GM12878 (cell line): ENCODE data around the gene VGLL4. TPM values are rescaled to one million over a fixed set of nuclear protein-coding genes. Genes with fewer than 3 reads are reported as not detected.

ENCODE experiments used
- ATAC-seq: fragments of 200-7000 bp; cut with Tn5 transposase; 3 replicates; pipeline ENCODE4 v1.9.1; 2020; ENCODE audit warnings: mild to moderate bottlenecking, moderate library complexity
- BruUV-seq: library from RNA; stranded (reverse); fragments of 400-500 nt; replicated peaks from 2 replicates; lab custom pipeline; 2021; lab: Mats Ljungman, UMichigan
- CTCF ChIA-PET: fragments of 300-600 bp; sonication (Branson Sonifier 250); formaldehyde crosslinking; extraction: SDS; loops from one replicate; lab custom pipeline; 2021; ENCODE audit warnings: inconsistent platforms; lab: Yijun Ruan, JAX
- POLR2A ChIA-PET: fragments of 350-600 bp; formaldehyde crosslinking; extraction: SDS; loops from one replicate; lab custom pipeline; 2021; ENCODE audit warnings: inconsistent platforms; lab: Charles Lee
- RAD21 ChIA-PET: fragments of 300-600 bp; sonication (Branson Sonifier 250); formaldehyde crosslinking; loops from one replicate; lab custom pipeline; 2023; ENCODE audit warnings: antibody characterized with exemption; ENCODE audit not compliant: unreplicated experiment; lab: Charles Lee
- SMC1A ChIA-PET: fragments of 300-600 bp; sonication (Branson Sonifier 250); formaldehyde crosslinking; loops from one replicate; lab custom pipeline; 2023; ENCODE audit not compliant: unreplicated experiment, uncharacterized antibody; lab: Charles Lee
- DNase-seq: peaks from one replicate; pipeline ENCODE4 v3.0.0-alpha.2; 2011; ENCODE audit warnings: low read depth, low spot score
- FAIRE-seq: peaks from 3 replicates; lab custom pipeline; 2011; peaks lifted over from hg19 to GRCh38; lab: Jason Lieb, UNC
- H2AFZ ChIP-seq: 2 replicates; pipeline ENCODE4 v1.6.0; 2011; ENCODE audit warnings: low read depth, low read length, control low read depth; ENCODE audit not compliant: control insufficient read depth
- H3K27ac ChIP-seq: 2 replicates; pipeline ENCODE4 v1.5.1; 2011; ENCODE audit warnings: control low read depth; ENCODE audit not compliant: control insufficient read depth, insufficient read depth
- H3K27me3 ChIP-seq, 2 experiments: replicated peaks in 1 of 2; 2 replicates each; pipeline versions ENCODE4 v1.6.0 to v1.6.1; 2011; ENCODE audit warnings: low read length in 1 of 2; ENCODE audit not compliant: control insufficient read depth in 2 of 2, insufficient read depth in 2 of 2
- H3K36me3 ChIP-seq, 2 experiments: 2 replicates each; pipeline ENCODE4 v1.5.1; 2011; ENCODE audit warnings: low read length in 1 of 2; ENCODE audit not compliant: control insufficient read depth in 2 of 2, insufficient read depth in 2 of 2
- H3K4me1 ChIP-seq: 2 replicates; pipeline ENCODE4 v1.6.1; 2011; ENCODE audit warnings: mild to moderate bottlenecking, low read length, moderate library complexity, mixed read lengths; ENCODE audit not compliant: control insufficient read depth, insufficient read depth
- H3K4me2 ChIP-seq: 2 replicates; pipeline ENCODE4 v1.6.0; 2011; ENCODE audit warnings: control low read depth; ENCODE audit not compliant: control insufficient read depth, insufficient read depth
- H3K4me3 ChIP-seq: fragments of 200-600 bp; sonication (generic); 2 replicates; pipeline ENCODE4 v1.5.1; 2016
- H3K79me2 ChIP-seq: 2 replicates; pipeline ENCODE4 v1.6.0; 2011; ENCODE audit warnings: low read length; ENCODE audit not compliant: control insufficient read depth, insufficient read depth
- H3K9ac ChIP-seq: 2 replicates; pipeline ENCODE4 v1.8.0; 2011; ENCODE audit warnings: low read length, control low read depth, mixed read lengths; ENCODE audit not compliant: control insufficient read depth, insufficient read depth
- H3K9me3 ChIP-seq: replicated peaks from 3 replicates; pipeline ENCODE4 v1.5.1; 2011; ENCODE audit warnings: mild to moderate bottlenecking, low read length; ENCODE audit not compliant: control insufficient read depth, insufficient read depth
- H4K20me1 ChIP-seq: 2 replicates; pipeline ENCODE4 v1.6.0; 2011; ENCODE audit not compliant: control insufficient read depth, insufficient read depth
- BRCA1 ChIP-seq: IDR thresholded peaks from 2 replicates; pipeline ENCODE4 v1.6.1; 2011; ENCODE audit warnings: low read depth, low read length, improper control_type of control experiment
- CTCF ChIP-seq, 3 experiments: IDR thresholded peaks in 2 of 3; conservative IDR thresholded peaks in 1 of 3; 2 replicates each; pipeline ENCODE4 v1.5.1; 2011; ENCODE audit warnings: low read depth in 3 of 3, low read length in 3 of 3, mild to moderate bottlenecking in 3 of 3, control low read depth in 2 of 3, moderate library complexity in 2 of 3, inconsistent platforms in 1 of 3, mixed read lengths in 1 of 3; ENCODE audit not compliant: control insufficient read depth in 2 of 3, insufficient read depth in 1 of 3; ENCODE audit errors: extremely low read depth in 1 of 3
- MTA3 ChIP-seq: IDR thresholded peaks from 2 replicates; pipeline ENCODE4 v1.6.1; 2012; ENCODE audit warnings: low read length, inconsistent platforms, borderline replicate concordance
- PML ChIP-seq: IDR thresholded peaks from 2 replicates; pipeline ENCODE4 v1.6.1; 2012; ENCODE audit warnings: low read length, inconsistent platforms
- ZBTB11 ChIP-seq: fragments of 450-650 bp; formaldehyde crosslinking; IDR thresholded peaks from 2 replicates; pipeline ENCODE4 v1.5.0; 2022; ENCODE audit warnings: mild to moderate bottlenecking, missing genetic modification characterization
- WGBS: methylation state at CpG from one replicate; pipeline ENCODE4 v1.1.6; 2016; ENCODE audit warnings: low lambda C conversion rate; ENCODE audit not compliant: insufficient replicate concordance, insufficient coverage; ENCODE audit errors: missing lambda C conversion rate; 5-methylcytosine and 5-hydroxymethylcytosine counted together
- in situ Hi-C: fragments of 300-500 bp; cut with MboI; formaldehyde crosslinking; loops from 9 replicates; pipeline ENCODE4 v1.14.3; 2018; ENCODE audit warnings: mixed read lengths
- intact Hi-C: fragments of 100-400 bp; cut with micrococcal nuclease; formaldehyde crosslinking; loops from one replicate; pipeline ENCODE4 v1.14.2; 2022; ENCODE audit not compliant: unreplicated experiment
- polyA plus RNA-seq, 11 experiments: library from polyadenylated mRNA; depleted of rRNA in 4 of 11; unstranded in 6 of 11; stranded (reverse) in 5 of 11; fragments of >200 nt; fragmentation: Nextera tagmentation in 4 of 11; fragmentation: Illumina TruSeq in 1 of 11; extraction: Ambion mirVana in 4 of 11; extraction: Trizol in 1 of 11; gene quantifications; 1 replicate in 1 of 11; 2 replicates in 10 of 11; pipeline versions ENCODE4 v1.2.1 to v1.2.3, GENCODE V29; 2011 to 2016; ENCODE audit warnings: inconsistent platforms in 2 of 11, missing spikeins in 2 of 11, low read depth in 1 of 11
- total RNA-seq, 4 experiments: library from RNA; depleted of rRNA in 3 of 4; stranded (reverse); fragments of >200 nt in 3 of 4; fragmentation: Illumina TruSeq in 1 of 4; extraction: Trizol in 1 of 4; gene quantifications; 2 replicates each; pipeline versions ENCODE4 v1.2.1 to v1.2.3, GENCODE V29; 2013 to 2021
- TF ChIP-seq, protein P1 (sequence below): fragments of 450-650 bp; formaldehyde crosslinking; IDR thresholded peaks from 2 replicates; pipeline ENCODE4 v1.4.0; 2020; ENCODE audit warnings: mild to moderate bottlenecking, moderate library complexity
- TF ChIP-seq, protein P2 (sequence below): IDR thresholded peaks from 2 replicates; pipeline ENCODE4 v1.6.1; 2011; ENCODE audit warnings: borderline replicate concordance, low read depth, mild to moderate bottlenecking, moderate library complexity, low read length; ENCODE audit not compliant: insufficient read depth, poor library complexity, severe bottlenecking
- TF ChIP-seq, protein P3 (sequence below): IDR thresholded peaks from 2 replicates; pipeline ENCODE4 v1.6.1; 2011; ENCODE audit warnings: borderline replicate concordance, low read depth, mild to moderate bottlenecking, moderate library complexity, mixed read lengths, low read length; ENCODE audit not compliant: insufficient read depth; ENCODE audit errors: extremely low read length

The VGLL4 gene
- total and polyA plus RNA-seq, 10 of the 15 experiments (the other 5 are each of a cell fraction or from before 2014, with no cell fraction given), result 0.44 to 38.1 (median 16.1) TPM

GRCh38 chr3:11612515-11613188 lies 31.1 kb downstream of the VGLL4 start:
- ChIA-PET RAD21 (no interaction called here), POLR2A (no interaction called here), CTCF (interaction anchor here (0.6 to 1.3 kb wide), 2 partner anchors 11 to 31 kb away, joined by 3 to 4 read pairs; partner anchors contain the start of gene VGLL4), SMC1A (interaction anchor here (0.6 kb wide), 1 partner anchor 9 kb away, joined by 3 read pairs; no protein-coding TSS in a partner anchor)
- H3K79me2 ChIP-seq, result peaks cover 75% of the 10 kb centered on the region
- BruUV-seq, result no TSS peak
- no peak overlapping the region for H2AFZ ChIP-seq
- ATAC-seq, result no peak
- no peak for DNase-seq
- H3K27me3 ChIP-seq, result no peaks in the 10 kb centered on the region
- H3K9me3 ChIP-seq, result no peaks in the 10 kb centered on the region
- H3K4me1 ChIP-seq, result no peaks in the 10 kb centered on the region
- no peak for FAIRE-seq
- no peak overlapping the region for H3K9ac ChIP-seq
- peaks cover 3 to 6% of the 10 kb centered on the region in 2 experiments; a peak in 3 of 4 replicates for H3K36me3 ChIP-seq
- no peak overlapping the region for H3K4me2 ChIP-seq
- no peak overlapping the region for H3K27ac ChIP-seq
- in situ Hi-C loops, result no loop called here
- no peak overlapping the region for H3K4me3 ChIP-seq
- H4K20me1 ChIP-seq, result peaks cover 5% of the 10 kb centered on the region
- intact Hi-C loops, result no loop called here
- WGBS, result 100% methylated on average over 9 of the region's 9 CpGs
- TF ChIP-seq MTA3 (no peak), CTCF (IDR thresholded peaks at IDR 0.05 in 2 of 3, conservative IDR thresholded peaks at IDR 0.05 in 1 of 3; ENCODE audit: control insufficient read depth in 2 of 3, extremely low read depth in 1 of 3, insufficient read depth in 1 of 3, low read depth in 3 of 3, low read length in 3 of 3) (no peak), ZBTB11 (CRISPR knock-in tag) (no peak), BRCA1 (no peak), PML (no peak)
- TF ChIP-seq, protein P1, sequence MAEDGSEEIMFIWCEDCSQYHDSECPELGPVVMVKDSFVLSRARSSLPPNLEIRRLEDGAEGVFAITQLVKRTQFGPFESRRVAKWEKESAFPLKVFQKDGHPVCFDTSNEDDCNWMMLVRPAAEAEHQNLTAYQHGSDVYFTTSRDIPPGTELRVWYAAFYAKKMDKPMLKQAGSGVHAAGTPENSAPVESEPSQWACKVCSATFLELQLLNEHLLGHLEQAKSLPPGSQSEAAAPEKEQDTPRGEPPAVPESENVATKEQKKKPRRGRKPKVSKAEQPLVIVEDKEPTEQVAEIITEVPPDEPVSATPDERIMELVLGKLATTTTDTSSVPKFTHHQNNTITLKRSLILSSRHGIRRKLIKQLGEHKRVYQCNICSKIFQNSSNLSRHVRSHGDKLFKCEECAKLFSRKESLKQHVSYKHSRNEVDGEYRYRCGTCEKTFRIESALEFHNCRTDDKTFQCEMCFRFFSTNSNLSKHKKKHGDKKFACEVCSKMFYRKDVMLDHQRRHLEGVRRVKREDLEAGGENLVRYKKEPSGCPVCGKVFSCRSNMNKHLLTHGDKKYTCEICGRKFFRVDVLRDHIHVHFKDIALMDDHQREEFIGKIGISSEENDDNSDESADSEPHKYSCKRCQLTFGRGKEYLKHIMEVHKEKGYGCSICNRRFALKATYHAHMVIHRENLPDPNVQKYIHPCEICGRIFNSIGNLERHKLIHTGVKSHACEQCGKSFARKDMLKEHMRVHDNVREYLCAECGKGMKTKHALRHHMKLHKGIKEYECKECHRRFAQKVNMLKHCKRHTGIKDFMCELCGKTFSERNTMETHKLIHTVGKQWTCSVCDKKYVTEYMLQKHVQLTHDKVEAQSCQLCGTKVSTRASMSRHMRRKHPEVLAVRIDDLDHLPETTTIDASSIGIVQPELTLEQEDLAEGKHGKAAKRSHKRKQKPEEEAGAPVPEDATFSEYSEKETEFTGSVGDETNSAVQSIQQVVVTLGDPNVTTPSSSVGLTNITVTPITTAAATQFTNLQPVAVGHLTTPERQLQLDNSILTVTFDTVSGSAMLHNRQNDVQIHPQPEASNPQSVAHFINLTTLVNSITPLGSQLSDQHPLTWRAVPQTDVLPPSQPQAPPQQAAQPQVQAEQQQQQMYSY (CRISPR knock-in tag), result no peak
- TF ChIP-seq, protein P2, sequence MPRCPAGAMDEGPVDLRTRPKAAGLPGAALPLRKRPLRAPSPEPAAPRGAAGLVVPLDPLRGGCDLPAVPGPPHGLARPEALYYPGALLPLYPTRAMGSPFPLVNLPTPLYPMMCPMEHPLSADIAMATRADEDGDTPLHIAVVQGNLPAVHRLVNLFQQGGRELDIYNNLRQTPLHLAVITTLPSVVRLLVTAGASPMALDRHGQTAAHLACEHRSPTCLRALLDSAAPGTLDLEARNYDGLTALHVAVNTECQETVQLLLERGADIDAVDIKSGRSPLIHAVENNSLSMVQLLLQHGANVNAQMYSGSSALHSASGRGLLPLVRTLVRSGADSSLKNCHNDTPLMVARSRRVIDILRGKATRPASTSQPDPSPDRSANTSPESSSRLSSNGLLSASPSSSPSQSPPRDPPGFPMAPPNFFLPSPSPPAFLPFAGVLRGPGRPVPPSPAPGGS, result no peak
- TF ChIP-seq, protein P3, sequence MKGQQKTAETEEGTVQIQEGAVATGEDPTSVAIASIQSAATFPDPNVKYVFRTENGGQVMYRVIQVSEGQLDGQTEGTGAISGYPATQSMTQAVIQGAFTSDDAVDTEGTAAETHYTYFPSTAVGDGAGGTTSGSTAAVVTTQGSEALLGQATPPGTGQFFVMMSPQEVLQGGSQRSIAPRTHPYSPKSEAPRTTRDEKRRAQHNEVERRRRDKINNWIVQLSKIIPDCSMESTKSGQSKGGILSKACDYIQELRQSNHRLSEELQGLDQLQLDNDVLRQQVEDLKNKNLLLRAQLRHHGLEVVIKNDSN, result no peak
